ENCODE measurements around the gene CDX1.
A peak's percentile ranks its signal among the peaks of the same experiment; 100 is the strongest.

The CDX1 gene

DNA sequence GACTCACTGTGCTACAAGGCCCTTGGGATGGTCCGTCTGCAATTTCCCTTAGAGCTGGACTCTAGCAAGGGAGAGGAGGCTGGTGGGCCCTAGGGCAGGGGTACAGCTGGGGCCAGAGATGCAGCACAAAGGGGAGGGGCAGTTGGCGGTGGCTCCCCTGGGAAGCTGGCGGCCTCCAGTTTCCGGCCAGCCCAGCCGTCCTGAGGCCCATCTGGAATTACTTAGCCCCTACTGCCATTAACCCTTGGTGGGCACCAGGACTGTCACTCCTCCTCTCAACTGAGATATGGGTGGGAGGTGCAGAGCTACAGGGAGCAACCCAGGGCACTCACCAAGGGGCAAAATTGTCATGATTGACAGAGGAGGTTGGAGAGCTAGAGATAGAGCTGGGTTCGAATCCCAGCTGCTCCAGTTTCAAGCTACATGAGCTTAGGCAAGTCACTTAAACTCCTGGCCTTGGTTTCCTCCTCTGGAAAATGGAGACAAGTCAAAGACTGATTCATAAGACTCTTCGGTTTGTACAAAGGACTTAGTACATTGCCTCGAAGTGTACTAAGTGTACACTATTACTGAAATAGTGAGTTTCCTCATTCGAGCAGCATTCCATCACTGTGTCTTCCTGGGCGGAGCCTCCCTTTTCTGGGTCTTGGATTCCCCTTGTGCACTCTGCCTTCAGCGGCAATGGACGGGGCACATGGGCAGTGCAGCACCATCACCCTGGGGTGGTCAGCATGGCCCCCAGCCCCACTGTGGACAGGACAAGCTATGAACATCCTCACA is 8.2 kb upstream of the CDX1 start:
- no peak for DNase-seq (ENCODE audit: extremely low spot score)
- ChIA-PET POLR2A (interaction anchor here (1.2 kb wide), 1 partner anchor 13 kb away, joined by 3 read pairs; no protein-coding TSS in a partner anchor), CTCF (interaction anchor here (0.5 to 0.8 kb wide), 2 partner anchors 24 to 58 kb away, joined by 4 to 6 read pairs; no protein-coding TSS in a partner anchor)
- no peak for TF ChIP-seq ZNF384 (IDR thresholded peaks at IDR 0.05)
- no peak for TF ChIP-seq HDGF (IDR thresholded peaks at IDR 0.05; ENCODE audit: borderline replicate concordance)
- TF ChIP-seq, protein P1, sequence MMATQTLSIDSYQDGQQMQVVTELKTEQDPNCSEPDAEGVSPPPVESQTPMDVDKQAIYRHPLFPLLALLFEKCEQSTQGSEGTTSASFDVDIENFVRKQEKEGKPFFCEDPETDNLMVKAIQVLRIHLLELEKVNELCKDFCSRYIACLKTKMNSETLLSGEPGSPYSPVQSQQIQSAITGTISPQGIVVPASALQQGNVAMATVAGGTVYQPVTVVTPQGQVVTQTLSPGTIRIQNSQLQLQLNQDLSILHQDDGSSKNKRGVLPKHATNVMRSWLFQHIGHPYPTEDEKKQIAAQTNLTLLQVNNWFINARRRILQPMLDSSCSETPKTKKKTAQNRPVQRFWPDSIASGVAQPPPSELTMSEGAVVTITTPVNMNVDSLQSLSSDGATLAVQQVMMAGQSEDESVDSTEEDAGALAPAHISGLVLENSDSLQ (IDR thresholded peaks at IDR 0.05) = peak; percentile 49
- no peak for TF ChIP-seq SP1 (IDR thresholded peaks at IDR 0.05)
- no peak for TF ChIP-seq TARDBP (IDR thresholded peaks at IDR 0.05)

GRCh38 chr5:150159031-150159430 is 7.5 kb upstream of the CDX1 start:
- no peak for TF ChIP-seq SUZ12 (IDR thresholded peaks at IDR 0.05)
- TF ChIP-seq NFRKB (IDR thresholded peaks at IDR 0.05) = no peak
- no peak for TF ChIP-seq FOXM1 (IDR thresholded peaks at IDR 0.05; ENCODE audit: borderline replicate concordance)
- TF ChIP-seq FOXK2 (IDR thresholded peaks at IDR 0.05) = no peak
- no peak for TF ChIP-seq FOXA1 (IDR thresholded peaks at IDR 0.05)
- no peak for TF ChIP-seq HDGF (IDR thresholded peaks at IDR 0.05; ENCODE audit: borderline replicate concordance)
- TF ChIP-seq L3MBTL2 (conservative IDR thresholded peaks at IDR 0.05) = no peak
- TF ChIP-seq ARNT (IDR thresholded peaks at IDR 0.05) = no peak
- TF ChIP-seq CTBP1 (IDR thresholded peaks at IDR 0.05; ENCODE audit: borderline replicate concordance) = no peak
- TF ChIP-seq LEF1 (IDR thresholded peaks at IDR 0.05; ENCODE audit: borderline replicate concordance) = no peak
- ChIA-PET POLR2A (interaction anchor here (1.2 kb wide), 1 partner anchor 12 kb away, joined by 3 read pairs; no protein-coding TSS in a partner anchor), CTCF (interaction anchor here (0.6 to 0.8 kb wide), 2 partner anchors 25 to 96 kb away, joined by 3 to 4 read pairs; no protein-coding TSS in a partner anchor)
- no peak for DNase-seq (ENCODE audit: extremely low spot score)

GRCh38 chr5:150159741-150160179 is 6.8 kb upstream of the CDX1 start:
- ChIA-PET CTCF (interaction anchor here (0.6 kb wide), 1 partner anchor 95 kb away, joined by 3 read pairs; no protein-coding TSS in a partner anchor), POLR2A (no interaction called here)
- DNase-seq (ENCODE audit: extremely low spot score) = no peak
- TF ChIP-seq L3MBTL2 (conservative IDR thresholded peaks at IDR 0.05) = no peak
- no peak for TF ChIP-seq HDGF (IDR thresholded peaks at IDR 0.05; ENCODE audit: borderline replicate concordance)
- TF ChIP-seq TARDBP (IDR thresholded peaks at IDR 0.05) = no peak
- TF ChIP-seq, protein P1 (IDR thresholded peaks at IDR 0.05) = no peak
- no peak for TF ChIP-seq FOXA1 (IDR thresholded peaks at IDR 0.05)
- TF ChIP-seq LEF1 (IDR thresholded peaks at IDR 0.05; ENCODE audit: borderline replicate concordance) = no peak
- TF ChIP-seq NFRKB (IDR thresholded peaks at IDR 0.05) = no peak
- no peak for TF ChIP-seq ARNT (IDR thresholded peaks at IDR 0.05)
- no peak for TF ChIP-seq ZNF384 (IDR thresholded peaks at IDR 0.05)
- TF ChIP-seq FOXM1 (IDR thresholded peaks at IDR 0.05; ENCODE audit: borderline replicate concordance) = no peak
- TF ChIP-seq SP1 (IDR thresholded peaks at IDR 0.05) = no peak
- no peak for TF ChIP-seq CTBP1 (IDR thresholded peaks at IDR 0.05; ENCODE audit: borderline replicate concordance)
- no peak for TF ChIP-seq BHLHE40 (IDR thresholded peaks at IDR 0.05; ENCODE audit: borderline replicate concordance)
- TF ChIP-seq SUZ12 (IDR thresholded peaks at IDR 0.05) = no peak
- TF ChIP-seq FOXK2 (IDR thresholded peaks at IDR 0.05) = no peak
- no peak for TF ChIP-seq ELF4 (IDR thresholded peaks at IDR 0.05)

- DNase-seq (ENCODE audit: extremely low spot score) = no peak
- CTCF ChIA-PET = interaction anchor here (0.8 to 1.2 kb wide), 2 partner anchors 18 to 658 kb away, joined by 3 read pairs; no protein-coding TSS in a partner anchor
- POLR2A ChIA-PET = no interaction called here
- TF ChIP-seq NFRKB (IDR thresholded peaks at IDR 0.05) (no peak), TARDBP (IDR thresholded peaks at IDR 0.05) (no peak), ELF4 (IDR thresholded peaks at IDR 0.05) (no peak), FOXM1 (IDR thresholded peaks at IDR 0.05; ENCODE audit: borderline replicate concordance) (no peak), CTBP1 (IDR thresholded peaks at IDR 0.05; ENCODE audit: borderline replicate concordance) (no peak), FOXA1 (IDR thresholded peaks at IDR 0.05) (no peak), LEF1 (IDR thresholded peaks at IDR 0.05; ENCODE audit: borderline replicate concordance) (no peak), HDGF (IDR thresholded peaks at IDR 0.05; ENCODE audit: borderline replicate concordance) (no peak), SP1 (IDR thresholded peaks at IDR 0.05) (no peak), ARNT (IDR thresholded peaks at IDR 0.05) (no peak), ZNF384 (IDR thresholded peaks at IDR 0.05) (no peak), L3MBTL2 (conservative IDR thresholded peaks at IDR 0.05) (no peak), SUZ12 (IDR thresholded peaks at IDR 0.05) (no peak), FOXK2 (IDR thresholded peaks at IDR 0.05) (no peak), BHLHE40 (IDR thresholded peaks at IDR 0.05; ENCODE audit: borderline replicate concordance) (no peak)
- TF ChIP-seq, protein P1 (IDR thresholded peaks at IDR 0.05) = no peak
Observed at GRCh38 chr5:150160448-150161081, 6.0 kb upstream of the CDX1 start.
